ENCODE data around the gene PRDM16. TPM values are rescaled to one million over a fixed set of nuclear protein-coding genes. Genes with fewer than 3 reads are reported as not detected.

The PRDM16 gene
- polyA plus RNA-seq, 1 of the 3 experiments (the other 2 are of a cell fraction): not detected

DNA sequence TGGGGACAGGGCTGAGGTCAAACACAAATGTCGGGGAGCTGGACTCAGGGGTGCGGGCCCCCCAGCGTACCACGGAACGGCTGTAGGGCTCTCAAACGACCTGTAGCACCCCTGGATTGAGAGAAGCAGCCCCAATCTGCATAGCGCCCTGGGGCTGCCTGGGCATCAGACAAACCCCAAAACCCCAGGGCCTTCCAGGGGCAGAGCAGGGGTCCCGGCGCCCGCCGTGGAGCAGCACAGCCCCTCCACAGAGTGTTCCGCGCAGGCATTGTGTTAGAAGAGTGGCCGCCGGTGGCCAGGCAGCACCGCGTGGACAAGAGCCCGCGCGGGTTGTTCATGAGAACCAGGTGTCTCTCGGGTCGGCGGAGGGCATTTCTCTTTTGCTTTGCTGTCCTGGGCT lies 321.3 kb downstream of the PRDM16 start:
- H3K27me3 ChIP-seq (ENCODE audit: insufficient read depth): peaks cover 77% of the 10 kb centered on the region
- H3K4me2 ChIP-seq: no peak overlapping the region
- no peaks in the 10 kb centered on the region for H3K9me2 ChIP-seq
- no peaks in the 10 kb centered on the region for H4K20me1 ChIP-seq (ENCODE audit: insufficient read depth)
- no peaks in the 10 kb centered on the region; a peak in 1 of 4 replicates for H3K4me1 ChIP-seq (ENCODE audit: control insufficient read depth in 1 of 2, insufficient read depth in 2 of 2, low read depth in 1 of 2, low read length in 1 of 2)
- H3K9me3 ChIP-seq: no peaks in the 10 kb centered on the region
- no peak overlapping the region for H3K4me3 ChIP-seq (ENCODE audit: low read depth in 2 of 2, low read length in 1 of 2)
- no peaks in the 10 kb centered on the region for H3F3A ChIP-seq (replicated peaks; ENCODE audit: insufficient read depth)
- CTCF ChIA-PET: interaction anchor here (1.1 kb wide), 1 partner anchor 34 kb away, joined by 3 read pairs; no protein-coding TSS in a partner anchor
- H3K9ac ChIP-seq: no peak overlapping the region
- H2AFZ ChIP-seq (ENCODE audit: low read depth): no peak overlapping the region
- WGBS (ENCODE audit: low lambda C conversion rate): 0% methylated on average over 2 of the region's 23 CpGs
- no peak for DNase-seq
- TF ChIP-seq, protein P1, sequence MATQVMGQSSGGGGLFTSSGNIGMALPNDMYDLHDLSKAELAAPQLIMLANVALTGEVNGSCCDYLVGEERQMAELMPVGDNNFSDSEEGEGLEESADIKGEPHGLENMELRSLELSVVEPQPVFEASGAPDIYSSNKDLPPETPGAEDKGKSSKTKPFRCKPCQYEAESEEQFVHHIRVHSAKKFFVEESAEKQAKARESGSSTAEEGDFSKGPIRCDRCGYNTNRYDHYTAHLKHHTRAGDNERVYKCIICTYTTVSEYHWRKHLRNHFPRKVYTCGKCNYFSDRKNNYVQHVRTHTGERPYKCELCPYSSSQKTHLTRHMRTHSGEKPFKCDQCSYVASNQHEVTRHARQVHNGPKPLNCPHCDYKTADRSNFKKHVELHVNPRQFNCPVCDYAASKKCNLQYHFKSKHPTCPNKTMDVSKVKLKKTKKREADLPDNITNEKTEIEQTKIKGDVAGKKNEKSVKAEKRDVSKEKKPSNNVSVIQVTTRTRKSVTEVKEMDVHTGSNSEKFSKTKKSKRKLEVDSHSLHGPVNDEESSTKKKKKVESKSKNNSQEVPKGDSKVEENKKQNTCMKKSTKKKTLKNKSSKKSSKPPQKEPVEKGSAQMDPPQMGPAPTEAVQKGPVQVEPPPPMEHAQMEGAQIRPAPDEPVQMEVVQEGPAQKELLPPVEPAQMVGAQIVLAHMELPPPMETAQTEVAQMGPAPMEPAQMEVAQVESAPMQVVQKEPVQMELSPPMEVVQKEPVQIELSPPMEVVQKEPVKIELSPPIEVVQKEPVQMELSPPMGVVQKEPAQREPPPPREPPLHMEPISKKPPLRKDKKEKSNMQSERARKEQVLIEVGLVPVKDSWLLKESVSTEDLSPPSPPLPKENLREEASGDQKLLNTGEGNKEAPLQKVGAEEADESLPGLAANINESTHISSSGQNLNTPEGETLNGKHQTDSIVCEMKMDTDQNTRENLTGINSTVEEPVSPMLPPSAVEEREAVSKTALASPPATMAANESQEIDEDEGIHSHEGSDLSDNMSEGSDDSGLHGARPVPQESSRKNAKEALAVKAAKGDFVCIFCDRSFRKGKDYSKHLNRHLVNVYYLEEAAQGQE (IDR thresholded peaks at IDR 0.05; ENCODE audit: low read depth, low read length): no peak
- TF ChIP-seq MXI1 (IDR thresholded peaks at IDR 0.05; ENCODE audit: low read depth, low read length) (no peak), PBX3 (IDR thresholded peaks at IDR 0.05) (no peak), FOXJ3 (CRISPR knock-in tag; IDR thresholded peaks at IDR 0.05) (no peak), IRF3 (IDR thresholded peaks at IDR 0.05; ENCODE audit: low read depth, low read length) (no peak), EZH2phosphoT487 (IDR thresholded peaks at IDR 0.05; ENCODE audit: borderline replicate concordance, low read depth) (no peak), RCOR1 (IDR thresholded peaks at IDR 0.05; ENCODE audit: low read length) (no peak), JUND (IDR thresholded peaks at IDR 0.05) (no peak), CHD2 (IDR thresholded peaks at IDR 0.05; ENCODE audit: low read length, partially characterized antibody) (no peak)
- TF ChIP-seq, protein P2, sequence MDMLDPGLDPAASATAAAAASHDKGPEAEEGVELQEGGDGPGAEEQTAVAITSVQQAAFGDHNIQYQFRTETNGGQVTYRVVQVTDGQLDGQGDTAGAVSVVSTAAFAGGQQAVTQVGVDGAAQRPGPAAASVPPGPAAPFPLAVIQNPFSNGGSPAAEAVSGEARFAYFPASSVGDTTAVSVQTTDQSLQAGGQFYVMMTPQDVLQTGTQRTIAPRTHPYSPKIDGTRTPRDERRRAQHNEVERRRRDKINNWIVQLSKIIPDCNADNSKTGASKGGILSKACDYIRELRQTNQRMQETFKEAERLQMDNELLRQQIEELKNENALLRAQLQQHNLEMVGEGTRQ (IDR thresholded peaks at IDR 0.05; ENCODE audit: borderline replicate concordance, low read depth, low read length): no peak
- H3K79me2 ChIP-seq (ENCODE audit: insufficient read depth): no peaks in the 10 kb centered on the region
- H3K27ac ChIP-seq (ENCODE audit: low read depth in 2 of 2, low read length in 1 of 2): no peak overlapping the region
- POLR2A ChIA-PET: no interaction called here
- H3K36me3 ChIP-seq (replicated peaks in 1 of 2; ENCODE audit: control insufficient read depth in 1 of 2, insufficient read depth in 2 of 2, low read length in 1 of 2): no peaks in the 10 kb centered on the region

Data from SK-N-SH (cell line).